Activated T-cell treated with anti-CD3 and anti-CD28 coated beads, Interleukin-2, amount 50 U/mL, for 48 hours (primary cell): Measurements from ENCODE around the gene NBAS.
"Not testable (repeated sequence)": the region's sequence is repeated elsewhere in the genome, so short reads cannot be mapped to it uniquely, and the experiment has no call there.

Experiments
- DNase-seq, 2 experiments: peaks; one replicate each; pipeline ENCODE4 v3.0.0-alpha.2; 2020

Gene NBAS

GRCh38 chr2:15520346-15520745 is 40.8 kb downstream of the NBAS start:
- no peak for DNase-seq

GRCh38 chr2:15518759-15519158 is 42.4 kb downstream of the NBAS start:
- not testable (repeated sequence) for DNase-seq

- no peak for DNase-seq
These were observed 43.3 kb downstream of the NBAS start for GRCh38 chr2:15517793-15518192.

- DNase-seq, result no peak
These were observed 49.4 kb downstream of the NBAS start for GRCh38 chr2:15511686-15512085.

GRCh38 chr2:15510552-15510951 is 50.6 kb downstream of the NBAS start:
- DNase-seq, result no peak

GRCh38 chr2:15510131-15510530 is 51.0 kb downstream of the NBAS start:
- no peak for DNase-seq

- DNase-seq, result no peak
These were observed 53.4 kb downstream of the NBAS start for GRCh38 chr2:15507697-15508096.

- no peak for DNase-seq
These were observed 54.1 kb downstream of the NBAS start for GRCh38 chr2:15507061-15507460.

GRCh38 chr2:15506229-15506819 is 54.8 kb downstream of the NBAS start:
- DNase-seq, result no peak

GRCh38 chr2:15504882-15505663 is 56.1 kb downstream of the NBAS start:
- DNase-seq, result no peak

- DNase-seq, result not testable (repeated sequence)
These were observed 61.9 kb downstream of the NBAS start for GRCh38 chr2:15499251-15499650.

- DNase-seq, result no peak
These were observed 62.6 kb downstream of the NBAS start for GRCh38 chr2:15498554-15498953.

- DNase-seq, result no peak
These were observed 66.3 kb downstream of the NBAS start for GRCh38 chr2:15494877-15495276.

GRCh38 chr2:15492773-15493325 is 68.3 kb downstream of the NBAS start:
- DNase-seq, result no peak

- DNase-seq, result no peak
These were observed 74.4 kb downstream of the NBAS start for GRCh38 chr2:15486770-15487169.

GRCh38 chr2:15485949-15486348 is 75.2 kb downstream of the NBAS start:
- no peak for DNase-seq

GRCh38 chr2:15481000-15481399 is 80.1 kb downstream of the NBAS start:
- no peak for DNase-seq

GRCh38 chr2:15480552-15480951 is 80.6 kb downstream of the NBAS start:
- DNase-seq, result no peak

GRCh38 chr2:15472876-15473275 is 88.3 kb downstream of the NBAS start:
- no peak for DNase-seq

GRCh38 chr2:15472133-15472532 is 89.0 kb downstream of the NBAS start:
- DNase-seq, result no peak

GRCh38 chr2:15471606-15472005 is 89.5 kb downstream of the NBAS start:
- DNase-seq, result no peak

GRCh38 chr2:15460112-15460620 is 101.0 kb downstream of the NBAS start:
- no peak for DNase-seq

- DNase-seq, result no peak
These were observed 102.9 kb downstream of the NBAS start for GRCh38 chr2:15458277-15458676.

GRCh38 chr2:15457868-15458267 is 103.3 kb downstream of the NBAS start:
- DNase-seq, result no peak
